CD4-positive, CD25-positive, alpha-beta regulatory T cell (primary cell): ENCODE results near the gene TMEM19. TPM values are rescaled to one million over a fixed set of nuclear protein-coding genes. Genes with fewer than 3 reads are reported as not detected.

Experiments
- ATAC-seq, 2 donors: fragments of 150-1000 bp; cut with Tn5 transposase; one replicate each; pipeline ENCODE4 v1.10.0; 2021; ENCODE audit warnings: low read depth in 2 of 2, moderate number of reproducible peaks in 2 of 2, moderate library complexity in 1 of 2
- DNase-seq, 3 donors: peaks; one replicate each; pipeline versions ENCODE4 v3.0.0 to v3.0.0-alpha.2; 2012 to 2022; ENCODE audit warnings: mixed read lengths in 1 of 3
- H3K27ac ChIP-seq: one replicate; pipeline ENCODE4 v1.7.0; 2013; ENCODE audit warnings: mild to moderate bottlenecking, low read length; ENCODE audit not compliant: insufficient read depth, poor library complexity, severe bottlenecking
- H3K27me3 ChIP-seq: one replicate; pipeline ENCODE4 v1.7.0; 2013; ENCODE audit warnings: low read length; ENCODE audit not compliant: control insufficient read depth, insufficient read depth
- H3K36me3 ChIP-seq: one replicate; pipeline ENCODE4 v1.7.0; 2013; ENCODE audit warnings: mild to moderate bottlenecking, low read length, moderate library complexity; ENCODE audit not compliant: control insufficient read depth, insufficient read depth
- H3K4me1 ChIP-seq: 2 replicates; pipeline ENCODE4 v1.7.0; 2013; ENCODE audit warnings: mild to moderate bottlenecking, low read length; ENCODE audit not compliant: insufficient read depth, control insufficient read depth, poor library complexity, severe bottlenecking
- H3K4me3 ChIP-seq: one replicate; pipeline ENCODE4 v1.7.0; 2013; ENCODE audit warnings: low read depth, mild to moderate bottlenecking, low read length, moderate library complexity
- H3K9me3 ChIP-seq, 2 experiments: 1 replicate in 1 of 2; 2 replicates in 1 of 2; pipeline ENCODE4 v1.7.0; 2013; ENCODE audit warnings: low read length in 2 of 2, mild to moderate bottlenecking in 1 of 2, moderate library complexity in 1 of 2; ENCODE audit not compliant: control insufficient read depth in 2 of 2
- H3K27ac Mint-ChIP-seq, 3 donors: one replicate each; pipeline ENCODE4 v1.8.0; 2020 to 2022; ENCODE audit warnings: mild to moderate bottlenecking in 3 of 3, mixed read lengths in 3 of 3, moderate library complexity in 2 of 3
- H3K27me3 Mint-ChIP-seq: one replicate; pipeline ENCODE4 v1.8.0; 2022; ENCODE audit warnings: mild to moderate bottlenecking, mixed read lengths
- H3K36me3 Mint-ChIP-seq: one replicate; pipeline ENCODE4 v1.8.0; 2020; ENCODE audit warnings: mixed read lengths
- H3K4me1 Mint-ChIP-seq, 4 donors: one replicate each; pipeline ENCODE4 v1.8.0; 2020 to 2022; ENCODE audit warnings: mixed read lengths in 4 of 4, mild to moderate bottlenecking in 1 of 4
- H3K4me3 Mint-ChIP-seq, 4 donors: one replicate each; pipeline ENCODE4 v1.8.0; 2020 to 2022; ENCODE audit warnings: mild to moderate bottlenecking in 4 of 4, mixed read lengths in 4 of 4, moderate library complexity in 3 of 4
- H3K9me3 Mint-ChIP-seq, 7 donors: one replicate each; pipeline ENCODE4 v1.8.0; 2020 to 2022; ENCODE audit warnings: mixed read lengths in 7 of 7, mild to moderate bottlenecking in 3 of 7, moderate library complexity in 2 of 7
- polyA plus RNA-seq, 4 donors: library from polyadenylated mRNA; unstranded; fragments of 300-500 nt; fragmentation: Illumina TruSeq; gene quantifications; one replicate each; pipeline ENCODE4 v1.2.3, GENCODE V29; 2021
- total RNA-seq: library from RNA; stranded (reverse); gene quantifications from one replicate; pipeline ENCODE4 v1.2.3, GENCODE V29; 2022

TMEM19 gene
- total and polyA plus RNA-seq, 5 donors from 2014 or later = 10.8 to 33.3 (median 24.7) TPM

GRCh38 chr12:71732357-71732712 is 46.5 kb downstream of the TMEM19 start:
- H3K9me3 ChIP-seq = no peaks in the 10 kb centered on the region
- peaks cover 0 to under 1% (median 0%) of the 10 kb centered on the region in 7 donors for H3K9me3 Mint-ChIP-seq

GRCh38 chr12:71737197-71737596 is 51.3 kb downstream of the TMEM19 start:
- Histone ChIP-seq H3K4me1 (no peaks in the 10 kb centered on the region), H3K9me3 (no peaks in the 10 kb centered on the region), H3K36me3 (no peaks in the 10 kb centered on the region), H3K27me3 (no peaks in the 10 kb centered on the region), H3K4me3 (no peak overlapping the region), H3K27ac (no peak overlapping the region)
- DNase-seq = no peak
- Mint-ChIP-seq H3K9me3 (peaks cover 0 to 1% (median 0%) of the 10 kb centered on the region in 7 donors), H3K4me1 (peaks cover 0 to 2% (median 0%) of the 10 kb centered on the region in 4 donors), H3K4me3 (no peak overlapping the region), H3K36me3 (no peaks in the 10 kb centered on the region), H3K27me3 (peaks cover 23% of the 10 kb centered on the region), H3K27ac (no peak overlapping the region)
- ATAC-seq = no peak

More at GRCh38 chr12:71732357-71732712, 46.5 kb downstream of the TMEM19 start:
- Mint-ChIP-seq H3K36me3 (no peaks in the 10 kb centered on the region), H3K27me3 (peaks cover 1% of the 10 kb centered on the region), H3K4me3 (no peak overlapping the region), H3K4me1 (peaks cover 0 to 2% (median 0%) of the 10 kb centered on the region in 4 donors), H3K27ac (no peak overlapping the region)
- no peak overlapping the region for H3K4me3 ChIP-seq
- DNase-seq = no peak
- H3K27ac ChIP-seq = no peak overlapping the region
- no peaks in the 10 kb centered on the region for H3K36me3 ChIP-seq
- no peaks in the 10 kb centered on the region for H3K27me3 ChIP-seq
- no peak for ATAC-seq
- no peaks in the 10 kb centered on the region for H3K4me1 ChIP-seq

GRCh38 chr12:71742998-71743397 is 57.1 kb downstream of the TMEM19 start:
- ATAC-seq (no peak), DNase-seq (no peak)
- H3K9me3 Mint-ChIP-seq = no peaks in the 10 kb centered on the region
- H3K27ac ChIP-seq = no peak overlapping the region
- H3K9me3 ChIP-seq = no peaks in the 10 kb centered on the region
- no peak overlapping the region for H3K4me3 ChIP-seq
- peaks cover 2% of the 10 kb centered on the region for H3K27me3 ChIP-seq
- H3K4me1 Mint-ChIP-seq = no peaks in the 10 kb centered on the region
- no peaks in the 10 kb centered on the region for H3K4me1 ChIP-seq
- H3K27me3 Mint-ChIP-seq = peaks cover 35% of the 10 kb centered on the region
- no peak overlapping the region for H3K27ac Mint-ChIP-seq
- H3K4me3 Mint-ChIP-seq = no peak overlapping the region
- H3K36me3 Mint-ChIP-seq = no peaks in the 10 kb centered on the region
- no peaks in the 10 kb centered on the region for H3K36me3 ChIP-seq

GRCh38 chr12:71744522-71745300 is 58.8 kb downstream of the TMEM19 start:
- no peak for ATAC-seq
- peaks cover 16% of the 10 kb centered on the region for H3K27me3 ChIP-seq
- H3K4me3 Mint-ChIP-seq = no peak overlapping the region
- H3K27ac Mint-ChIP-seq = no peak overlapping the region
- H3K27me3 Mint-ChIP-seq = peaks cover 43% of the 10 kb centered on the region
- no peaks in the 10 kb centered on the region for H3K9me3 ChIP-seq
- H3K36me3 ChIP-seq = no peaks in the 10 kb centered on the region
- H3K27ac ChIP-seq = no peak overlapping the region
- no peaks in the 10 kb centered on the region for H3K36me3 Mint-ChIP-seq
- no peaks in the 10 kb centered on the region for H3K4me1 Mint-ChIP-seq
- DNase-seq = no peak
- no peaks in the 10 kb centered on the region for H3K9me3 Mint-ChIP-seq
- H3K4me3 ChIP-seq = no peak overlapping the region
- H3K4me1 ChIP-seq = no peaks in the 10 kb centered on the region

- Histone ChIP-seq H3K36me3 (no peaks in the 10 kb centered on the region), H3K4me3 (no peak overlapping the region), H3K4me1 (no peaks in the 10 kb centered on the region), H3K9me3 (no peaks in the 10 kb centered on the region), H3K27ac (no peak overlapping the region), H3K27me3 (peaks cover 26% of the 10 kb centered on the region)
- DNase-seq (peak; percentile 18 to 70 (median 69)), ATAC-seq (peak; percentile 83)
- Mint-ChIP-seq H3K4me1 (no peaks in the 10 kb centered on the region), H3K27ac (no peak overlapping the region), H3K36me3 (no peaks in the 10 kb centered on the region), H3K9me3 (no peaks in the 10 kb centered on the region), H3K27me3 (peaks cover 51% of the 10 kb centered on the region), H3K4me3 (no peak overlapping the region)
Measured at GRCh38 chr12:71746974-71747611, 61.2 kb downstream of the TMEM19 start.

- Mint-ChIP-seq H3K9me3 (no peaks in the 10 kb centered on the region), H3K36me3 (no peaks in the 10 kb centered on the region), H3K4me1 (no peaks in the 10 kb centered on the region), H3K27ac (no peak overlapping the region), H3K4me3 (no peak overlapping the region), H3K27me3 (peaks cover 51% of the 10 kb centered on the region)
- Histone ChIP-seq H3K4me1 (no peaks in the 10 kb centered on the region), H3K36me3 (no peaks in the 10 kb centered on the region), H3K4me3 (no peak overlapping the region), H3K27me3 (peaks cover 29% of the 10 kb centered on the region), H3K27ac (no peak overlapping the region), H3K9me3 (no peaks in the 10 kb centered on the region)
- DNase-seq (no peak), ATAC-seq (no peak)
Measured at GRCh38 chr12:71748081-71748850, 62.4 kb downstream of the TMEM19 start.

- peak overlapping the region in 1 of 4 donors; percentile 13 for H3K4me3 Mint-ChIP-seq
Measured at GRCh38 chr12:71749666-71750065, 63.8 kb downstream of the TMEM19 start.

More at GRCh38 chr12:71749666-71750065, 63.8 kb downstream of the TMEM19 start:
- Mint-ChIP-seq H3K27ac (no peak overlapping the region), H3K27me3 (peaks cover 46% of the 10 kb centered on the region), H3K9me3 (peaks cover 0 to under 1% (median 0%) of the 10 kb centered on the region in 7 donors), H3K4me1 (peaks cover 0 to 9% (median 3%) of the 10 kb centered on the region in 4 donors), H3K36me3 (no peaks in the 10 kb centered on the region)
- H3K4me1 ChIP-seq = peaks cover 6% of the 10 kb centered on the region
- no peak for DNase-seq
- no peak overlapping the region for H3K4me3 ChIP-seq
- H3K9me3 ChIP-seq = no peaks in the 10 kb centered on the region
- no peak for ATAC-seq
- H3K36me3 ChIP-seq = no peaks in the 10 kb centered on the region
- peaks cover 29% of the 10 kb centered on the region for H3K27me3 ChIP-seq
- H3K27ac ChIP-seq = no peak overlapping the region
